PC-3 (cell line): ENCODE results near the gene ATXN7L2. TPM values are rescaled to one million over a fixed set of nuclear protein-coding genes. Genes with fewer than 3 reads are reported as not detected.

Experiments used
- ATAC-seq: fragments of 200-7000 bp; cut with Tn5 transposase; 2 replicates; pipeline ENCODE4 v1.9.1; 2020; ENCODE audit warnings: mild to moderate bottlenecking, moderate library complexity
- BruUV-seq: library from RNA; stranded (reverse); fragments of 400-500 nt; replicated peaks from 2 replicates; lab custom pipeline; 2021; lab: Mats Ljungman, UMichigan
- CTCF ChIA-PET: fragments of 300-600 bp; sonication (Branson Sonifier 250); formaldehyde crosslinking; loops from one replicate; lab custom pipeline; 2022; ENCODE audit warnings: antibody characterized with exemption; lab: Charles Lee
- POLR2A ChIA-PET: fragments of 300-600 bp; sonication (Branson Sonifier 250); formaldehyde crosslinking; loops from one replicate; lab custom pipeline; 2022; ENCODE audit warnings: antibody characterized with exemption; ENCODE audit not compliant: unreplicated experiment; lab: Charles Lee
- DNase-seq: peaks from one replicate; pipeline ENCODE4 v3.0.0-alpha.2; 2015
- H2AFZ ChIP-seq: fragments of 300-600 bp; sonication (generic); 2 replicates; pipeline ENCODE4 v1.6.0; 2016; ENCODE audit warnings: antibody characterized with exemption, low read length
- H3F3A ChIP-seq: fragments of 300-600 bp; sonication (generic); one replicate; pipeline ENCODE4 v1.6.0; 2017; ENCODE audit warnings: antibody characterized with exemption, low read length, control low read depth, mild to moderate bottlenecking; ENCODE audit not compliant: unreplicated experiment
- H3K27ac ChIP-seq: fragments of 300-600 bp; sonication (generic); 2 replicates; pipeline ENCODE4 v1.5.1; 2016; ENCODE audit warnings: mild to moderate bottlenecking, low read length
- H3K27me3 ChIP-seq: fragments of 300-600 bp; sonication (generic); 2 replicates; pipeline ENCODE4 v1.6.1; 2016; ENCODE audit warnings: low read length, mixed read lengths
- H3K36me3 ChIP-seq: fragments of 300-600 bp; sonication (generic); 2 replicates; pipeline ENCODE4 v1.6.1; 2016; ENCODE audit warnings: low read depth, mixed run types, low read length, mixed read lengths
- H3K4me1 ChIP-seq: fragments of 300-600 bp; sonication (generic); 2 replicates; pipeline ENCODE4 v1.5.1; 2016; ENCODE audit warnings: low read length; ENCODE audit not compliant: insufficient read depth
- H3K4me2 ChIP-seq: fragments of 300-600 bp; sonication (generic); 2 replicates; pipeline ENCODE4 v1.6.0; 2016; ENCODE audit warnings: low read length
- H3K4me3 ChIP-seq: fragments of 300-600 bp; sonication (generic); 2 replicates; pipeline ENCODE4 v1.5.1; 2016; ENCODE audit warnings: mild to moderate bottlenecking, low read length, mixed read lengths
- H3K79me2 ChIP-seq: fragments of 300-600 bp; sonication (generic); 2 replicates; pipeline ENCODE4 v1.6.1; 2017; ENCODE audit warnings: low read length, mixed read lengths
- H3K9ac ChIP-seq: fragments of 300-600 bp; sonication (generic); 2 replicates; pipeline ENCODE4 v1.6.0; 2016; ENCODE audit warnings: mild to moderate bottlenecking, low read length
- H3K9me2 ChIP-seq: fragments of 300-600 bp; sonication (generic); replicated peaks from 2 replicates; pipeline ENCODE4 v1.6.1; 2016; ENCODE audit warnings: mixed run types, low read length, mixed read lengths
- H3K9me3 ChIP-seq: fragments of 300-600 bp; sonication (generic); 2 replicates; pipeline ENCODE4 v1.6.1; 2016; ENCODE audit warnings: low read length, mixed read lengths
- H4K20me1 ChIP-seq: fragments of 300-600 bp; sonication (generic); 2 replicates; pipeline ENCODE4 v1.6.1; 2016; ENCODE audit warnings: low read length, mixed read lengths
- EZH2 ChIP-seq: fragments of 300-600 bp; sonication (generic); IDR thresholded peaks from one replicate; pipeline ENCODE4 v1.6.1; 2017; ENCODE audit warnings: antibody characterized with exemption, mild to moderate bottlenecking, low read length; ENCODE audit not compliant: unreplicated experiment
- EZH2phosphoT487 ChIP-seq: fragments of 300-600 bp; sonication (generic); IDR thresholded peaks from 2 replicates; pipeline ENCODE4 v1.6.1; 2018; ENCODE audit warnings: mild to moderate bottlenecking, antibody characterized with exemption, low read length, borderline replicate concordance
- intact Hi-C: fragments of 100-400 bp; cut with micrococcal nuclease; formaldehyde crosslinking; loops from 2 replicates; pipeline ENCODE4 v1.9.0; 2023
- total RNA-seq: library from RNA; depleted of rRNA; stranded (reverse); fragments of >200 nt; gene quantifications from 2 replicates; pipeline ENCODE4 v1.2.3, GENCODE V29; 2014
- TF ChIP-seq, protein P1 (sequence below): fragments of 300-600 bp; sonication (generic); conservative IDR thresholded peaks from 2 replicates; pipeline ENCODE4 v1.5.1; 2017; ENCODE audit warnings: antibody characterized with exemption, low read depth, mild to moderate bottlenecking, low read length

ATXN7L2 gene
- total RNA-seq, 1 experiment from 2014 or later, result 9.4 TPM

DNA sequence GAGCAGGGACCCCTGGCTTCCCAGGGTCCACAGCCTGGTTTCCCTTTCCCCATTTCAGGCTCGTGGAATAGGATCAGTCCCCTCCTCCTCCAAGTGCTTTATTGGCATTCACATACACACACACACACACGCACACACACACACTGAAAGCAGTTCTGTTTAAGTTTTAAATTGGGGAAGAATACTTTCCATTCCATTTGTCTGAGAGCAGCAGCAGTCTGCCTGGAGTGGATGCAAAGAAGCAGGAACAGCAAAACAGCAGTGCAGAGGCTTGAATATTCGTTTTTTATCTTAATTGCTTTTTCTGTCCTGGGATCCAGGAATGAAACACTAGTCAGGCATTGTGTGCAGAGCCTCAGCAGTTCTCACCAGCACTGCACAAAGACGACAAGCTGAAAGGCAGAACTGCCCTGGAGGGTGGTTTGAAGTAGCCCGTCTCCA is 17.3 kb downstream of the ATXN7L2 start:
- Histone ChIP-seq H3K9me2 (no peaks in the 10 kb centered on the region), H3K4me2 (no peak overlapping the region), H3K27me3 (no peaks in the 10 kb centered on the region), H3K27ac (no peak overlapping the region), H2AFZ (no peak overlapping the region), H3K9me3 (no peaks in the 10 kb centered on the region), H3K36me3 (no peaks in the 10 kb centered on the region; the same call in 1 of the 2 replicates), H3F3A (no peaks in the 10 kb centered on the region), H3K79me2 (0 out of 2 replicates have a peak, but pooled peaks cover 3% of the 10 kb centered on the region), H3K4me3 (no peak overlapping the region), H3K9ac (no peak overlapping the region), H4K20me1 (no peaks in the 10 kb centered on the region), H3K4me1 (peaks cover 12% of the 10 kb centered on the region; the same call in 1 of the 2 replicates)
- TF ChIP-seq EZH2, result no peak
- POLR2A ChIA-PET, result no interaction called here
- no TSS peak for BruUV-seq
- ATAC-seq (no peak), DNase-seq (no peak)
- intact Hi-C loops, result no loop called here
- CTCF ChIA-PET, result no interaction called here

DNA sequence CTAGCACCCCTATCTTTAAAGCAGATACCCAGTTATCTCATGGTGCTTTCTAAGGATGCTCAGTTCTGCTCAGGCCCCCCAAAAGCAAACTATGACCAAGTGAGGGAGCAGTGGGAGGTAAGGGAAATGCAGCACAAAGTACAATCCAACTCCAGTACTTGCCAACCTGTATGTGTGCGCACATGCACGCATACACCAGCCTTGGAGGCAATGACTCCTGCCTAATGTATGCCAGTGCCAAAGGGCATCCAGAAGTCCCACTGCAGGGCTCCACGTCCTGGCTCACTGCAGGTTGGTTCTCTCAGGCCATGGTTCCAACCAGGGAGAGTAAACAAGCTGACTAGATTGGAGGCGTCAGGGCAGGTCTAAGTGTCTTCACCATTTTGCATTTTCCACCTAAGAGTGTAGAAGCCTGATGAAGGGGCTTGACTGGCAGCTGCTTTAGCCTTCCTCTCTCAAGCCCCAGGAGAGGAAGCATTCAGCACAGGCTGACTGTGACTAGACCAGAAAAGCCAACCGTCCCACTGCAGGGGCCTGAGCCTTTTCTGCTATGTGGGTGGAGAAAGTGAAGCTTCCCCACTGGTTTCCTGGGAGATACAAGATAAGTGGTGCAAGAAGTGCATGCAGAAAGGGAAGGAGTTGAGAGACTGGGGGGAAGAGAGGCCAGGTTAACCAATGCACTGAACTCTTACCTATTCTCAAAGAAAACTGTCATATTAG is 18.1 kb downstream of the ATXN7L2 start:
- H3K36me3 ChIP-seq, result no peaks in the 10 kb centered on the region; the same call in 1 of the 2 replicates
- H3K9ac ChIP-seq, result no peak overlapping the region
- no peaks in the 10 kb centered on the region for H3K9me3 ChIP-seq
- CTCF ChIA-PET, result no interaction called here
- H3F3A ChIP-seq, result no peaks in the 10 kb centered on the region
- H4K20me1 ChIP-seq, result no peaks in the 10 kb centered on the region
- H2AFZ ChIP-seq, result no peak overlapping the region
- H3K4me3 ChIP-seq, result no peak overlapping the region
- H3K27me3 ChIP-seq, result no peaks in the 10 kb centered on the region
- no TSS peak for BruUV-seq
- H3K4me1 ChIP-seq, result peaks cover 12% of the 10 kb centered on the region; the same call in 1 of the 2 replicates
- H3K4me2 ChIP-seq, result no peak overlapping the region
- ATAC-seq (no peak), DNase-seq (no peak)
- H3K9me2 ChIP-seq, result no peaks in the 10 kb centered on the region
- TF ChIP-seq EZH2phosphoT487 (no peak), EZH2 (no peak)
- TF ChIP-seq, protein P1, sequence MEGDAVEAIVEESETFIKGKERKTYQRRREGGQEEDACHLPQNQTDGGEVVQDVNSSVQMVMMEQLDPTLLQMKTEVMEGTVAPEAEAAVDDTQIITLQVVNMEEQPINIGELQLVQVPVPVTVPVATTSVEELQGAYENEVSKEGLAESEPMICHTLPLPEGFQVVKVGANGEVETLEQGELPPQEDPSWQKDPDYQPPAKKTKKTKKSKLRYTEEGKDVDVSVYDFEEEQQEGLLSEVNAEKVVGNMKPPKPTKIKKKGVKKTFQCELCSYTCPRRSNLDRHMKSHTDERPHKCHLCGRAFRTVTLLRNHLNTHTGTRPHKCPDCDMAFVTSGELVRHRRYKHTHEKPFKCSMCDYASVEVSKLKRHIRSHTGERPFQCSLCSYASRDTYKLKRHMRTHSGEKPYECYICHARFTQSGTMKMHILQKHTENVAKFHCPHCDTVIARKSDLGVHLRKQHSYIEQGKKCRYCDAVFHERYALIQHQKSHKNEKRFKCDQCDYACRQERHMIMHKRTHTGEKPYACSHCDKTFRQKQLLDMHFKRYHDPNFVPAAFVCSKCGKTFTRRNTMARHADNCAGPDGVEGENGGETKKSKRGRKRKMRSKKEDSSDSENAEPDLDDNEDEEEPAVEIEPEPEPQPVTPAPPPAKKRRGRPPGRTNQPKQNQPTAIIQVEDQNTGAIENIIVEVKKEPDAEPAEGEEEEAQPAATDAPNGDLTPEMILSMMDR, result no peak
- intact Hi-C loops, result no loop called here
- POLR2A ChIA-PET, result no interaction called here
- 0 out of 2 replicates have a peak, but pooled peaks cover 3% of the 10 kb centered on the region for H3K79me2 ChIP-seq
- no peak overlapping the region for H3K27ac ChIP-seq

DNA sequence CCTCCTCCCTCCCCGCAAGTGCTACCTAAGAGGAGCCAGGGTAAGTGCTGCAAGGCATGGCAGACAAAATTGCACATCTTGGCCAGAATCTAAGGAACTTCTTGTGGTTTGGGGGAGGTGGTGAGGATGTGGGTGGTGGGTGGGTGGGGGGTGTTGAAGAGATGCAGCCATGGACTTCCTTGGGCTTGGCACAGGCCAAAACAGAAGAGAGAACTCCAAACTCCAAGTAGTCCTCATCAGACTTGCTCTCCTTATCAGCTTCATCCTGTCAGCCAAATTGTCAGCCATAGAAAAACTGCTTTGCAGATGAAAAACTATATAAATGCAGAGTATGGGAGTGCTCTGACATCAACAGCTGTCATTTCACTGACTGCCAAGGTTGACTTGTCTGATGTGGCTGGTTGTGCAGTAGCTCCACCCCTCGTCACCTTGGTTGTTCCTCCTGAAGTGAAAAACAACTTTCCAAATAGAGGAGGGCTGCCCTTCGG is 18.7 kb downstream of the ATXN7L2 start:
- intact Hi-C loops, result no loop called here
- ChIA-PET POLR2A (no interaction called here), CTCF (no interaction called here)

More for the DNA sequence above, 18.7 kb downstream of the ATXN7L2 start:
- Histone ChIP-seq H3K4me2 (no peak overlapping the region), H3K9me2 (no peaks in the 10 kb centered on the region), H3K36me3 (no peaks in the 10 kb centered on the region; the same call in 1 of the 2 replicates), H3K9ac (no peak overlapping the region), H3K4me1 (peaks cover 12% of the 10 kb centered on the region; the same call in 1 of the 2 replicates), H2AFZ (no peak overlapping the region), H4K20me1 (no peaks in the 10 kb centered on the region), H3K4me3 (no peak overlapping the region), H3K9me3 (no peaks in the 10 kb centered on the region), H3K27ac (no peak overlapping the region), H3F3A (no peaks in the 10 kb centered on the region), H3K79me2 (0 out of 2 replicates have a peak, but pooled peaks cover 3% of the 10 kb centered on the region), H3K27me3 (no peaks in the 10 kb centered on the region)
- no peak for ATAC-seq
- no TSS peak for BruUV-seq
- TF ChIP-seq EZH2phosphoT487 (no peak), EZH2 (no peak)
- TF ChIP-seq, protein P1, result no peak
- no peak for DNase-seq
